Measurements from ENCODE around the gene UTS2R.

UTS2R gene

DNA sequence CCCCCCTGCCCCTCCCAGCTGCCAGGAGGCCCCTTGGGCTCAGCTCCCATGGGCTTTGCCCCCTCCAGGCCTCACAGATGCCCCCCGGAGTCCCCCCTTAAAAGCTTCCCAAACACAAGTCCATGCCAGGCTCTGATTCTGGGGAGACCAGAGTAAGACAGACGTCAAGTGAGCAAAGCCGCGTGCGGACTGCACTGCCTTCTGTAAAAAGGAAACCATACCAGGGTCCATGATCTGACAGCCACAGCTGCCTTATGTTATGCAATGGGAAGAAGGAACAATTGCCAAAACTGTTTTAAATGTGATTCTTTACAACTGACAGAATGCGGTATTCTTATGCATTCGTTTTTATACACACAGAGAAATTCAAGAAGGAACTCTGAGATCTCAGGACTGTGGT is 28.6 kb downstream of the UTS2R start:
- no peak for TF ChIP-seq CTCF (IDR thresholded peaks at IDR 0.05; ENCODE audit: low read depth, low read length, missing control alignments)
- no peak for DNase-seq (ENCODE audit: low read depth)
- no peak overlapping the region for H3K4me3 ChIP-seq (ENCODE audit: low read depth, low read length)

DNA sequence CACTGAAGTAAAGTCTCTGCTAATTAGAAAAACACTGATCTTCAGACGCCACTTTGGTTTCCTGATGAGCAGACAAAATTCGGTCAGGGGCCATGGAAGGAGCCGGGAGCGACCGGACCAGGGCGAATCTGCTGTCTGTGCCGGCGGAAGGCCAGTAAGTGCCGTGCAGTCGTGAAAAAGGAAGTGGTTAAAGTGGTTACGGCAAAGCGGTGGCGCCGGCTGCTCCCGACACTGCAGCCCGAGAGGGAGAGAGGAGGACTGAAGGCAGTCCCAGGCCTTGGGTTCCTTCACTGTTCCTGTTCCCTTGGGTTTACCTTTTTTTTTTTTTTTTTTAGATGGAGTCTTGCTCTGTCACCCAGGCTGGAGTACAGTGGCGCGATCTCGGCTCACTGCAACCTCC is 29.3 kb downstream of the UTS2R start:
- no peak for DNase-seq (ENCODE audit: low read depth)
- H3K4me3 ChIP-seq (ENCODE audit: low read depth, low read length): no peak overlapping the region
- no peak for TF ChIP-seq CTCF (IDR thresholded peaks at IDR 0.05; ENCODE audit: low read depth, low read length, missing control alignments)

DNA sequence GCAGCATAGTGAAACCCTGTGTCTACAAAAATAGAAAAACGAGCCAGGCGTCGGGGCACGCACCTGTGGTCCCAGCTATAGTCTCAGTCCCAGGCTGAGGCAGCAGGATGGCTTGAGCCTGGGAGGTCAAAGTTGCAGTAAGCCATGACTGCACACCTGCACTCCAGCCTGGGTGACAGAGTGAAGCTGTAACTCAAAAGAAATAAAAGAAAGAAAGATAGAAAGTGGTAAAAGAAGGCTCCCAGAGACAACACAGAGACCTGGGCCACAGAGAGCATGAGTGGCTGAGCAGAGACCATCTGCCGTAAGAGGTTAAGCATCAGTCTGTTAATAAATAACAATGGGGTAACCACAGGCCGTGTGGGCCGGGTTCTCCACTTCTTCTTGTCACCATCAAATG is 31.3 kb downstream of the UTS2R start:
- no peak for TF ChIP-seq CTCF (IDR thresholded peaks at IDR 0.05; ENCODE audit: low read depth, low read length, missing control alignments)
- DNase-seq (ENCODE audit: low read depth): no peak
- H3K4me3 ChIP-seq (ENCODE audit: low read depth, low read length): no peak overlapping the region

- no peak for TF ChIP-seq CTCF (IDR thresholded peaks at IDR 0.05; ENCODE audit: low read depth, low read length, missing control alignments)
- no peak for DNase-seq (ENCODE audit: low read depth)
These were observed 32.4 kb downstream of the UTS2R start for GRCh38 chr17:82403662-82404660.

DNA sequence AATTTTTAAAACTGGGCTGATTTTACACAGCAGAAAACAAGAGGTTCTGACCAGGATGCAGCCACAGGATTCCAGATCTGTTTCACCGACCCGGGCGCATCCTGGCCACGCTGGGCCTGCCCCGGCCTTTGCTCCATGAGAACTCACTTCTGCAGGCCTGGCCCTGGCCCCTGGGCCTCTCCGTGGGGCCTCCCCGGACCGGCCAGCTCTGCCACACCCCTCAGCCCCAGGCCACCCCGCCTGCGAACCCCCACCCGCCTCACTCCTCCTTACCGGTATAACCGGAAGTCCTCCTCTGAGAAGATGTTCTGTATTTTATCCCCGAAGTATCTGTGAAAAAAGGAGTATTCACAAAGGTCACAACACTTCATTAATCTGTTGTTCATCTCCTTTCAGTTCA is 33.5 kb downstream of the UTS2R start:
- no peak overlapping the region for H3K4me3 ChIP-seq (ENCODE audit: low read depth, low read length)
- DNase-seq (ENCODE audit: low read depth): no peak
- no peak for TF ChIP-seq CTCF (IDR thresholded peaks at IDR 0.05; ENCODE audit: low read depth, low read length, missing control alignments)

More at GRCh38 chr17:82403662-82404660, 32.4 kb downstream of the UTS2R start:
- H3K4me3 ChIP-seq (ENCODE audit: low read depth, low read length): no peak overlapping the region

- TF ChIP-seq CTCF (IDR thresholded peaks at IDR 0.05; ENCODE audit: low read depth, low read length, missing control alignments): no peak
- H3K4me3 ChIP-seq (ENCODE audit: low read depth, low read length): no peak overlapping the region
- no peak for DNase-seq (ENCODE audit: low read depth)
These were observed 34.6 kb downstream of the UTS2R start for GRCh38 chr17:82406131-82406671.
